Activated naive CD4-positive, alpha-beta T cell treated with anti-CD3 and anti-CD28 coated beads, Interleukin-2, amount 50 U/mL, for 72 hours (primary cell): ENCODE measurements around the gene ZFY. TPM values are rescaled to one million over a fixed set of nuclear protein-coding genes. Genes with fewer than 3 reads are reported as not detected.
"Not testable (repeated sequence)": the region's sequence is repeated elsewhere in the genome, so short reads cannot be mapped to it uniquely, and the experiment has no call there.

Experiments
- ATAC-seq, 2 donors: fragments of 150-1000 bp; cut with Tn5 transposase; 2 replicates each; pipeline ENCODE4 v1.10.0; 2021; ENCODE audit warnings: mild to moderate bottlenecking in 2 of 2, moderate library complexity in 2 of 2
- DNase-seq, 2 donors: peaks; one replicate each; pipeline ENCODE4 v3.0.0; 2021 to 2022; ENCODE audit warnings: low spot score in 2 of 2
- H3K27ac Mint-ChIP-seq, 2 donors: one replicate each; pipeline ENCODE4 v1.8.0; 2022; ENCODE audit warnings: mild to moderate bottlenecking in 2 of 2, mixed read lengths in 2 of 2
- H3K36me3 Mint-ChIP-seq, 2 donors: one replicate each; pipeline ENCODE4 v1.8.0; 2022; ENCODE audit warnings: mixed read lengths in 2 of 2
- H3K9me3 Mint-ChIP-seq, 2 donors: one replicate each; pipeline ENCODE4 v1.8.0; 2022; ENCODE audit warnings: mixed read lengths in 2 of 2
- total RNA-seq, 2 donors: library from RNA; stranded (reverse); gene quantifications; one replicate each; pipeline ENCODE4 v1.2.3, GENCODE V29; 2022

Gene ZFY
- total RNA-seq, 2 donors from 2014 or later = 10.8 to 13.1 TPM

DNA sequence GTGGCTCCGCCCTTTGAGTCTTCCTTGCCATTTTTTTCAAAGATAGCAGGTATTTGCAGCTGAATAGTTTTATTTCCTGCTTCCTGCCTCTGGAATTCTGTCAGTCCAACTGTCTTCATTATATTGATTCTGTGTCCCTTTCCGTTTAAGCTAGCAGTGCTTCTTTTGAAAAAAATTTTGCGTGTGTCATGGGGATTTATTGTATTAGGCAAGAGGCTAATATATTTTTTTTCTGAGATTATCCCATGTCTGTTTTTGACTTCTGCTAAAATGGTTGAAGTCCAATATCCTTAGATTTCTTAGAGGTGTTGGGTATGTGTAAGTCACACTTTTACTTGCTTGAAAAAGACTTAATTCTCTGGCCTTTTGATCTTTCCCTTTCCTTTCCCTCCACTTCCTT lies 20.4 kb downstream of the ZFY start:
- DNase-seq (no peak), ATAC-seq (no peak)
- Mint-ChIP-seq H3K36me3 (peaks cover 0 to 10% of the 10 kb centered on the region in 2 donors), H3K9me3 (no peaks in the 10 kb centered on the region), H3K27ac (peak overlapping the region in 1 of 2 donors; percentile 38)

DNA sequence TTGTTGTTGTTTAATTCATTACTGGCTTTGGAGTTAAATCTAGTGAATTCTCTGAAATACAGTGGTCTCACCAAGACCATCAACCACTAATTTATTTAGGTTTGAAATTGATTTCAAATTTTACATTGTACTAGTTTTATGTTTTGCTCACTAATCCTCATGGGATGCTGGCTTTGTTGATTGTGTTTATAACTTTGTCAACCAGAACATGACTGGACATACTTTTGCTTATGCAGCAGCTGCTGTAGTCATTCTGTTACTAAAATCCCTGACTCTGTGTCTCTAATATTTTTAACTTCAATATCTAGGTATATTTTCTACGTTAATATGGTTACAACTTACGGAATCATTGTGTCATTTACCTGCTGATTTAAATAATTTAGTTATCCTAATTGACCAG lies 26.9 kb downstream of the ZFY start:
- DNase-seq (no peak), ATAC-seq (no peak)
- Mint-ChIP-seq H3K27ac (no peak overlapping the region), H3K36me3 (peaks cover 3 to 4% of the 10 kb centered on the region in 2 donors), H3K9me3 (no peaks in the 10 kb centered on the region)

DNA sequence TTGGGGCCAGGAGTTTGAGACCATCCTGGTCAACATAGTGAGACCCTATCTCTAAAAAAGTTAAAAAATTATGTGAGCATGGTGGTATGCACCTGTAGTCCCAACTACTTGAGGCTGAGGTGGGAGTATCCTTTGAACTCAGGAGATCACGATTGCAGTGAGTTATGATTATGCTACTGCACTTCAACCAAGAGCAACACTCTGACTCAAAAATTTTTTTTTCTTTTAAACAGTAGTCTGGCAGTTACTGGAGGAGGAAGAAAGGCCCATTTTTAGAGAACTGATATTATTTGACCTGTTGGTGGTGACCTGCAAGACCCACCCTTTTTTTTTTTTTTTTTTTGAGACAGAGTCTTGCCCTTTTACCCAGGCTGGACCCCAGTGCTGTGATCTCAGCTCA lies 29.6 kb downstream of the ZFY start:
- DNase-seq = no peak
- no peak for ATAC-seq
- peaks cover 0 to 4% of the 10 kb centered on the region in 2 donors for H3K36me3 Mint-ChIP-seq
- H3K27ac Mint-ChIP-seq = no peak overlapping the region
- H3K9me3 Mint-ChIP-seq = no peaks in the 10 kb centered on the region

DNA sequence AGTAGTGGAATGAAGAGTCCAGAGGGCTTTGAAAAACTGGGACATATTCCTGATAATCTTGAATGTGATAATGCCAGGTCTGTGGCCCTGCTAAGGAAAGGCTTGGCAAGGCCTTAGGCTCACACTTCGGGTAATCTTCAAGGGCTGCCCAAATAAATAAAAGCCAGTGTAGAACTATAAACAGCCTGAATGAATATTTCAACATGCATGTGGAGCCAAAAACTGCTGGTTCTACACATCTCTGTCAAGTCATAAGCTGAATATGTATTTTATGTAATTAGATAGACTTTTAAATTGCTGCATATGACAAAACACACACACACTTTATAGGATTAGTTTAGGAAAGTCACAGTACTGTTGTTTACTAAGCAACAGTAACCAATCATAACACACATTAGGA lies 30.4 kb downstream of the ZFY start:
- ATAC-seq = no peak
- DNase-seq = no peak
- Mint-ChIP-seq H3K27ac (no peak overlapping the region), H3K36me3 (peaks cover 0 to 4% of the 10 kb centered on the region in 2 donors), H3K9me3 (no peaks in the 10 kb centered on the region)

DNA sequence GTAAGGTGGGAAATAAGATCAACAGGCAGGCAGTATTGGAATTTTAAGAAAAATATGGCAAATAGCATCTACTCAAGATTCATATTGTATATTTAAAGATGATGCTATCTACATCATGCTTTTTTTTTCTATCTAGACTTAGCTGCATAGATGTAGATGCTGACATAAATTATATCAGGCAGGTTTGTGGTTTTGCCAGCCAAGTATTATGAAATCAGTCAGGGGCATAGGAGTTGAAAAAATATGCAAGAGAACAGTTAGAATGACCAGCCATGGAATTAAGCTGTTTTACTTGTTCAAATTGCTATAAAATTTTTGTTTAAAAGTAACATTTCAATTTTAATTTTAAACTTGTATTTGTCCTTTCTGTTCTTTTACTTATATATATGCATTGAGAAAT lies 34.4 kb downstream of the ZFY start:
- peaks cover 0 to 4% of the 10 kb centered on the region in 2 donors for H3K36me3 Mint-ChIP-seq
- ATAC-seq (no peak), DNase-seq (no peak)
- peak overlapping the region in 1 of 2 donors; percentile 58 for H3K27ac Mint-ChIP-seq
- H3K9me3 Mint-ChIP-seq = no peaks in the 10 kb centered on the region

DNA sequence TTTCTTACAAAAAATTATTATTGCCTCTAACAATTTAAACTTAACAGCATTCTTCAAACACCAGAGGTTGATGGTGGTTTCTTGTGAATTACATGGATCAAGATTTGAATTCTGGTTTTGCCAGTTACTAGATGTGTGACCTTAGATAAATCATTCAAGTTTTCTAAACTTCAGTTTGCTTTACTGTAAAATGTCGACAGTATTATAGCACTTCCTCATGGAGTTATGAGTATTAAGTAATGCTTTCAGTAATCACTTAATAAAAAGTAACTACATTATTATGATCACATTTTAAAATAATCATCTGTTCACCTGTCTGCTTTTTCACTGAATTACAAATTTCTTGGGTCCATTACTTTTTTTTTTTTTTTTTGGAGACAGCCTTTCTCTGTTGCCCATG lies 37.5 kb downstream of the ZFY start:
- DNase-seq (no peak), ATAC-seq (no peak)
- Mint-ChIP-seq H3K9me3 (no peaks in the 10 kb centered on the region), H3K27ac (no peak overlapping the region), H3K36me3 (peaks cover 4 to 6% of the 10 kb centered on the region in 2 donors)

DNA sequence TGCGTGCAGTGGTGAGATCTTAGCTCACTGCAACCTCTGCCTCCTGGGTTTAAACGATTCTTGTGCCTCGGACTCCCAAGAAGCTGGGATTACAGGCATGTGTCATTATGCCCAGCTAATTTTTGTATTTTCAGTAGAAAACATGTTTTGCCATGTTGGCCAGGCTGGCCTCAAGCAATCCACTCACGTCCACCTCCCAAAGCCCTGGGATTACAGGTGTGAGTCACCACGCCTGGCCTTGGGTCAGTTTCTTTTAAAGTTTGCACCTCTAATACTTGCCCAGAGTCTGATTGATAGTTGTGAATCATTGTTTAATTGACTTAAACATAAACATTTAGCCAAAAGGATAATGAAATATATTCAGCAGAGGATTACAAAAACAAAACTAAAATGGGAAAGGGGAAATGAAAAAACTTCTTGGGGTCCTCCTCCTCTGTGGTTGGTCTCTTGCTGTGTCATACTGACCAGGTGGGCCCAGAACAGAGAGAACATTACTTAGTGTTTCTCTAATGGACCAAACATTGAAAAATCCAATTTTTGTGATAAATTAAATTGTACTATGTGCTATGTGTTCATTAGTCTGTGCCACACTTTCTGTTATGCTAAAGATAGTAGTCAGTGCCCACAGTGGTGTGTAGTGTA lies 38.0 kb downstream of the ZFY start:
- ATAC-seq (no peak), DNase-seq (no peak)
- H3K27ac Mint-ChIP-seq = peak overlapping the region in 1 of 2 donors; percentile 72
- H3K36me3 Mint-ChIP-seq = peaks cover 4 to 6% of the 10 kb centered on the region in 2 donors
- no peaks in the 10 kb centered on the region for H3K9me3 Mint-ChIP-seq

DNA sequence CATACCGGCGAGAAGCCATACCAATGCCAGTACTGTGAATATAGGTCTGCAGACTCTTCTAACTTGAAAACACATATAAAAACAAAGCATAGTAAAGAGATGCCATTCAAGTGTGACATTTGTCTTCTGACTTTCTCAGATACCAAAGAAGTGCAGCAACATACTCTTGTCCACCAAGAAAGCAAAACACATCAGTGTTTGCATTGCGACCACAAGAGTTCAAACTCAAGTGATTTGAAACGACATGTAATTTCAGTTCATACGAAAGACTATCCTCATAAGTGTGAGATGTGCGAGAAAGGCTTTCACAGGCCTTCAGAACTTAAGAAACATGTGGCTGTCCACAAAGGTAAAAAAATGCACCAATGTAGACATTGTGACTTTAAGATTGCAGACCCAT lies 44.1 kb downstream of the ZFY start:
- Mint-ChIP-seq H3K27ac (no peak overlapping the region), H3K36me3 (peaks cover 4 to 6% of the 10 kb centered on the region in 2 donors), H3K9me3 (no peaks in the 10 kb centered on the region)
- DNase-seq (no peak), ATAC-seq (no peak)

DNA sequence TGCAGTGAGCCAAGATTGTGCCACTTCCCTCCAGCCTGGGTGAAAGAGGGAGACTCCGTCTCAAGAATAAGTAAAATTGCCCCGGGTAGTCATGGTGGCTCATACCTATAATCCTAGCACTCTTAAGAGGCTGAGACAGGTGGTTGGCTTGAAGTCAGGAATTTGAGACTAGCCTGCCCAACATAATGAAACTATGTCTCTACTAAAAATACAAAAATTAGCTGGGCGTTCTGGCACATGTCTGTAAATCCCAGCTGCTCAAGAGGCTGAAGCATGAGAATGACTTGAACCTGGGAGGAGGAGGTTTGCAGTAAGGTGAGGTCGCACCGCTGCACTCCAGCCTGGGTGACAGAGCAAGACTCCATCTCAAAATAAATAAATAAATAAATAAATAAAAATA lies 49.3 kb downstream of the ZFY start:
- H3K9me3 Mint-ChIP-seq = no peaks in the 10 kb centered on the region
- no peak for DNase-seq
- no peak for ATAC-seq
- H3K27ac Mint-ChIP-seq = no peak overlapping the region
- no peaks in the 10 kb centered on the region for H3K36me3 Mint-ChIP-seq

DNA sequence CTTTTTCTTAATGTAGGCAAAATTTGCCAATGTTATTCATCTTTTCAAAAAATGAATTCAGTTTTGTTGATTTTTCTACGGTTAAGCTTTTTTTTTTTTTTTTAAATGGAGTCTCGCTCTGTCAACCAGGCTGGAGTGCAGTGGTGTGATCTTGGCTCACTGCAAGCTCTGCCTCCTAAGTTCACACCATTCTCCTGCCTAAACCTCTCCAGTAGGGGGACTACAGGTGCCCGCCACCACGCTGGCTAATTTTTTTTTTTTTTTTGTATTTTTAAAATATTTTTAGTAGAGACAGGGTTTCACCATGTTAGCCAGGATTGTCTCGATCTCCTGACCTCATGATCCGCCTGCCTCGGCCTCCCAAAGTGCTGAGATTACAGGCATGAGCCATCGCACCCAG lies 52.0 kb downstream of the ZFY start:
- H3K9me3 Mint-ChIP-seq, H3K36me3 Mint-ChIP-seq, ATAC-seq, H3K27ac Mint-ChIP-seq, DNase-seq: not testable (repeated sequence)

DNA sequence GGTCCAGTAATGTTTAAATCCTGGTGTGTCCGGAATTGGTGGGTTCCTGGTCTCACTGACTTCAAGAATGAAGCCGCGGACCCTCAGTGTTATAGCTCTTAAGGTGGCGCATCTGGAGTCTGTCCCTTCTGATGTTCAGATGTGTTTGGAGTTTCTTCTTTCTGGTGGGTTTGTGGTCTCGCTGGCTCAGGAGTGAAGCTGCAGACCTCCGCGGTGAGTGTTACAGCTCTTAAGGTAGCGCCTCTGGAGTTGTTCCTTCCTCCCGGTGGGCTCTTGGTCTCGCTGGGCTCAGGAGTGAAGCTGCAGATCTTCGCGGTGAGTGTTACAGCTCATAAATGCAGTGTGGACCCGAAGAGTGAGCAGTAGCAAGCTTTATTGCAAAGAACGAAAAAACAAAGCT lies 62.2 kb downstream of the ZFY start:
- ATAC-seq, DNase-seq, H3K9me3 Mint-ChIP-seq, H3K27ac Mint-ChIP-seq, H3K36me3 Mint-ChIP-seq: not testable (repeated sequence)

DNA sequence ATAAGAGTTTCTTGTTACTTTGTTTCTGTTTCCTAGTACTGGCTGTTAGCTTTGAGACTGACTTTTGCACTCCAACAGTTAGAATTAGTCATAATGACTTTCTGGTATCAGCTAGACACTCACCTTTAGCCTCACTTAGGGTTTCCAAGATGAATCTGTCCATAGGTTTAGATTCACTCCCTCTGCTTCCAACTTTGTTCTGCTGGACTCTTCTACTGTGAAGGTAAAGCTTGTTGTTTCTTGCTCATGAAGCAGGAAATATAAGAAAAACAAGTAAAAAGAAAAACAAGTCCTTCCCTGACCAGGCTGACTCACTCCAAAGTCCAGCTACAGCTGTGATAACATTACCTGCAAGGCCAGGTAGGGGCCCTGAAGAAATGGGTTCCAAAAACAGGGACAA lies 67.0 kb downstream of the ZFY start:
- ATAC-seq = peak; percentile 53 to 69
- no peaks in the 10 kb centered on the region for H3K9me3 Mint-ChIP-seq
- H3K36me3 Mint-ChIP-seq = peaks cover 0 to 9% of the 10 kb centered on the region in 2 donors
- DNase-seq = no peak
- H3K27ac Mint-ChIP-seq = peak overlapping the region in 1 of 2 donors; percentile 98

DNA sequence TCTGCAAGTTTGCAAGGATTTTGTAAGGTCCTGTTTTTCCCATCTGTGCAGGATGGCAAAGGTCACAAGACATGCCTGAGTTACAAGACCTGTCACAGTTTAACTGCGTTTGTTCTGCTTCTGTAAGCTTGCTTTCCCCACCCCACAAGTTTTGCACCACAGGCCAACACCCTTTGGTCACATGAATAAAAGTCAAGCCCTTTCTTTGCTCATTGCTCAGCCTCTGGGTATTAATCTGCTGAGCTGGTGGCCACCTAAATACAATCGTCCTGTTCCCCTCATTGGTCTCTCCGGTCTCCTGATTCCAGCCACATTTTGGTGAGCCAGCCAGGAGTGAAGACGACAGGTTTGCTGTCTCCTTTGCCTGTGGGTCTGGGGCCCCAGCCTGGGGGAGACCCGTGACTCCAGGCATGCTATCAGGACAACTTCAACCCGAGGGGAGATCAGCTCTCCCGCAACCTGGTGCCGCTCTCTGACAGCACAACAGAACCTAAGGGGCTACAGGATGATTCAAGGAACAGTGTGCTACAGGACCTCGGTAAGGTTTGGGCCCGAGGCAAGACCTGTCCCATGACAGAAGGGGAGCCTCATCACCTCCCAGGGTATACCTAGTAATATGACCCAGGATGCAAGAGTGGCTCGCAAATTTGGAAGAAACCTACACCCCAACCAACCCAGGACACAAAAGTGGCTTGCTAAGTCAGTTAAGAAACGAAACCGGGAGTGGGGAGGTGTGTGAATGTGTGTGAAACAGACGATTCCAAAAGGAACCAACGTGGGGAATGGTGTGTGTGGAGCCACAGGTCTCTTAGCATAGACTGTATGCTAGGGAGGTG lies 67.7 kb downstream of the ZFY start:
- Mint-ChIP-seq H3K27ac (peak overlapping the region; percentile 93 to 98), H3K36me3 (peaks cover 0 to 9% of the 10 kb centered on the region in 2 donors), H3K9me3 (no peaks in the 10 kb centered on the region)
- peak; percentile 21 to 32 for ATAC-seq
- DNase-seq = peak in 1 of 2 donors; percentile 4

DNA sequence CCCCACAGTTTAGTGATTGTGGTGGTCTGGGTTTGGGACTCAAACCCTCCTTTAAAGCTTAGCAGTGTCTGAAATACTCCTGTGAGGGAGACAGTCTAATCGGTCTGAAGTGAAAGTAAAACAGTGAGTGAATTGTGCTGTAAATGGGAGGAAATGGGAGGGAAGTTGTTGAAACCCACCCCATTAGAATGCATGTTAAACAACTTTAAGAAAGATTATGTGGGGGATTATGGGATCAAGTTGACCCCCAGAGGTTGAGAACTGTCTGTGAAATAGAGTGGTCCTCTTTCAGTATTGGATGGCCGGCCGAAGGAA lies 68.3 kb downstream of the ZFY start:
- Mint-ChIP-seq H3K36me3 (peaks cover 0 to 9% of the 10 kb centered on the region in 2 donors), H3K9me3 (no peaks in the 10 kb centered on the region), H3K27ac (peak overlapping the region; percentile 93 to 98)
- DNase-seq (no peak), ATAC-seq (peak; percentile 31 to 43)

DNA sequence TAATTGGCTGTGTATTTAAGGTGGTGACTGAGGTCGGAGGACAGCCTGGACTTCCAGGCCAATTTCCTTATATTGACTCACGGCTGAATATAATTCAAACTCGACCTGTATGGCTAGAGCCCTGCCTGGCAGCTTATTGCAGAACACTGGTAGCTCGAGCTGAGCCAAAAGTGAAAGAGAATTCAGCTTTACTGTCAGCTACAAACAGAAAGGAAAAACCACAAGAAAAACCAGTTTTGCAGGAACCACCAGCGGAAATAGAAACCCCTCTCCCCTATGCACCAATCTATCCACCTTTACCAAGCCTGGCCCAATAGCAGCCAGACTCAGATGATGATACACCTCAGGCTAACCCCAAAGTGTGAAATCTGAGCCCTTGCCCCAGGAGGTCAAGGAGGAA lies 68.7 kb downstream of the ZFY start:
- DNase-seq = peak in 1 of 2 donors; percentile 8
- peak; percentile 76 to 90 for ATAC-seq
- no peaks in the 10 kb centered on the region for H3K9me3 Mint-ChIP-seq

DNA sequence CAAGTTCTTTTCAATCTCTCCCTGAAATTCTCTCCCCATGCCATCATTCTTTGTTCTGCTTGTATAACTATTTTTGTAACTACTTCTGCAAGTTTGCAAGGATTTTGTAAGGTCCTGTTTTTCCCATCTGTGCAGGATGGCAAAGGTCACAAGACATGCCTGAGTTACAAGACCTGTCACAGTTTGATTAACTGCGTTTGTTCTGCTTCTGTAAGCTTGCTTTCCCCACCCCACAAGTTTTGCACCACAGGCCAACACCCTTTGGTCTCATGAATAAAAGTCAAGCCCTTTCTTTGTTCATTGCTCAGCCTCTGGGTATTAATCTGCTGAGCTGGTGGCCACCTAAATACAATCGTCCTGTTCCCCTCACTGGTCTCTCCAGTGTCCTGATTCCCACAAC lies 70.8 kb downstream of the ZFY start:
- not testable (repeated sequence) for DNase-seq, H3K36me3 Mint-ChIP-seq, H3K9me3 Mint-ChIP-seq, ATAC-seq, H3K27ac Mint-ChIP-seq

More for the DNA sequence above, 68.7 kb downstream of the ZFY start:
- H3K27ac Mint-ChIP-seq = peak overlapping the region; percentile 93 to 98
- peaks cover 0 to 9% of the 10 kb centered on the region in 2 donors for H3K36me3 Mint-ChIP-seq

DNA sequence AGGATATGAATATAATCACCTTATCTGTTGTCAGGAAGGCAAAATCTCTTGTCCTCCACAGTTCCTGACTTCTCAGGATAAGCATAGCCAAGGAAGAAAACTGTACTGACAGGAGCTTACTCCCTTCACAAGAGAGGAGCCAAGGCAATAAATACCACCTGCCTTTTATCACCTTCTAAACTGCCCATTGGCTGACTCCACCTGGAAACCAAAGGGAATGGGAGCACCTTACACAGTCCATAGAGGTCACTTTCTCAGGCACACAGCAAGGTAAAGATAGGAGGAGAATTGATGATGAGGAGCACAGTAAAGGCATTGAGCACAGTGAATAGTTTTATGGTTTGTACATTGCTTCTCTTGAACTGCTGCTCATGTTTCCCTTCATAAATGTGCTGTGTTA lies 72.8 kb downstream of the ZFY start:
- no peaks in the 10 kb centered on the region for H3K9me3 Mint-ChIP-seq
- H3K27ac Mint-ChIP-seq = no peak overlapping the region
- ATAC-seq (no peak), DNase-seq (no peak)
- H3K36me3 Mint-ChIP-seq = peaks cover 0 to 8% of the 10 kb centered on the region in 2 donors

DNA sequence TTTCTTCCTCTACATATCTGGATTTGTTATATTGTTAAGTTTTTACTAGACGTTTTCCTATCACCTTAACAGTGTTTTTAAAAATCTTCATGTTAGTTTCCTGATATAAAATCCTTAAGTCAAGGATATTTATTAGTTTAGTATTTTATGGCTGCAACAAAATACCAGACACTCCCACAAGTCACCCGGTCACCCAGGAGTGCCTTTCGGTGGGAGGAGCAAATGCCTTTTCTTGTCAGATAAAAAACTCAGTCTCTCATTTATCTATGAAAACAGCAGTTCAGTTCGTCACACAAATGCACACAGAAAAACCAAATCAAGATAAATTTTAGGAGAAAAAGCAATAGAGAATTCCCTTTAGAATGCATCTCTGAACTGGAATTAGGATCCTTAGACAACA lies 77.0 kb downstream of the ZFY start:
- no peak for ATAC-seq
- H3K27ac Mint-ChIP-seq = no peak overlapping the region
- H3K9me3 Mint-ChIP-seq = no peaks in the 10 kb centered on the region

More for the DNA sequence above, 77.0 kb downstream of the ZFY start:
- DNase-seq = no peak
- H3K36me3 Mint-ChIP-seq = peaks cover 0 to 6% of the 10 kb centered on the region in 2 donors
